Measurements from ENCODE around the gene VPS37B.

DNA sequence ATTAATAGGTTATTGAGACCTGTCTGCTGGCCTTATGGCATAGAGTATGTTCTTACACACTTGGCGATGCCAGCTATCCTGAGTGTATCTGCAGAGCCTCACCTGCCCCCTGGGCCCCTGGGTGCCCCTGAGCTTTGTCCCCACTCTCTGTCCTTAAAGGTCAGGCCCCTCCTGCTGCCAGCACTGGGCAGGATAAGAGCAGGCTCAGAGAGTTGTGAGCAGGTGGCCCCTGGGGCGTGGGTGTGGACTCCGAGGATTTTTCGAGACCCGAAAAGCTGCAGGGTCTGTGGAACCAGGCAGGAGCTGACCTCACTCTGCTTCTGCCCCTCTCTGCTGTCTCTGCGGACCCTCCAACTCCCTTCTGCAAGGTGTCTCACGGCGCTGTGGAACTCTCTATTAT is 52.5 kb downstream of the VPS37B start:
- TF ChIP-seq, protein P1, sequence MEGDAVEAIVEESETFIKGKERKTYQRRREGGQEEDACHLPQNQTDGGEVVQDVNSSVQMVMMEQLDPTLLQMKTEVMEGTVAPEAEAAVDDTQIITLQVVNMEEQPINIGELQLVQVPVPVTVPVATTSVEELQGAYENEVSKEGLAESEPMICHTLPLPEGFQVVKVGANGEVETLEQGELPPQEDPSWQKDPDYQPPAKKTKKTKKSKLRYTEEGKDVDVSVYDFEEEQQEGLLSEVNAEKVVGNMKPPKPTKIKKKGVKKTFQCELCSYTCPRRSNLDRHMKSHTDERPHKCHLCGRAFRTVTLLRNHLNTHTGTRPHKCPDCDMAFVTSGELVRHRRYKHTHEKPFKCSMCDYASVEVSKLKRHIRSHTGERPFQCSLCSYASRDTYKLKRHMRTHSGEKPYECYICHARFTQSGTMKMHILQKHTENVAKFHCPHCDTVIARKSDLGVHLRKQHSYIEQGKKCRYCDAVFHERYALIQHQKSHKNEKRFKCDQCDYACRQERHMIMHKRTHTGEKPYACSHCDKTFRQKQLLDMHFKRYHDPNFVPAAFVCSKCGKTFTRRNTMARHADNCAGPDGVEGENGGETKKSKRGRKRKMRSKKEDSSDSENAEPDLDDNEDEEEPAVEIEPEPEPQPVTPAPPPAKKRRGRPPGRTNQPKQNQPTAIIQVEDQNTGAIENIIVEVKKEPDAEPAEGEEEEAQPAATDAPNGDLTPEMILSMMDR (IDR thresholded peaks at IDR 0.05; ENCODE audit: extremely low read depth in 1 of 2, insufficient read depth in 1 of 2, low read depth in 1 of 2, low read length in 2 of 2), result no peak
- TF ChIP-seq EZH2 (IDR thresholded peaks at IDR 0.05; ENCODE audit: borderline replicate concordance, low read depth, low read length, severe bottlenecking) (no peak), MYC (IDR thresholded peaks at IDR 0.05; ENCODE audit: low read depth, low read length) (no peak), POLR2A (IDR thresholded peaks at IDR 0.05; ENCODE audit: low read depth, low read length) (no peak), POLR2AphosphoS5 (IDR thresholded peaks at IDR 0.05; ENCODE audit: insufficient read depth, low read depth, low read length) (no peak), GATA2 (IDR thresholded peaks at IDR 0.05; ENCODE audit: insufficient read depth, insufficient read length, low read depth, low read length) (no peak)
- TF ChIP-seq, protein P2, sequence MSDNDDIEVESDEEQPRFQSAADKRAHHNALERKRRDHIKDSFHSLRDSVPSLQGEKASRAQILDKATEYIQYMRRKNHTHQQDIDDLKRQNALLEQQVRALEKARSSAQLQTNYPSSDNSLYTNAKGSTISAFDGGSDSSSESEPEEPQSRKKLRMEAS (IDR thresholded peaks at IDR 0.05; ENCODE audit: insufficient read depth, insufficient read length), result no peak
